IPS-18c (cell line): ENCODE data around the gene HEPACAM.
"Not testable (repeated sequence)": the region's sequence is repeated elsewhere in the genome, so short reads cannot be mapped to it uniquely, and the experiment has no call there.

Source experiments
- H3K4me3 ChIP-seq: 2 replicates; pipeline ENCODE4 v1.7.0; 2013; ENCODE audit warnings: low read depth, mild to moderate bottlenecking, low read length, moderate library complexity; ENCODE audit not compliant: insufficient read depth
- H3K9me3 ChIP-seq: one replicate; pipeline ENCODE4 v1.6.1; 2013; ENCODE audit warnings: mild to moderate bottlenecking, low read length, moderate library complexity; ENCODE audit not compliant: control insufficient read depth, insufficient read depth

Gene HEPACAM

GRCh38 chr11:124935548-124936514 lies at the start of gene HEPACAM:
Gene HEPACAM (minus strand): TSS chr11:124936047. CDS start chr11:124936006, 41 bp downstream.
- H3K9me3 ChIP-seq, result no peaks in the 10 kb centered on the region
- H3K4me3 ChIP-seq, result no peak within 1 kb of the TSS

- Histone ChIP-seq H3K9me3 (no peaks in the 10 kb centered on the region), H3K4me3 (no peak overlapping the region)
Observed at GRCh38 chr11:124984512-124984854, 48.6 kb upstream of the HEPACAM start.

DNA sequence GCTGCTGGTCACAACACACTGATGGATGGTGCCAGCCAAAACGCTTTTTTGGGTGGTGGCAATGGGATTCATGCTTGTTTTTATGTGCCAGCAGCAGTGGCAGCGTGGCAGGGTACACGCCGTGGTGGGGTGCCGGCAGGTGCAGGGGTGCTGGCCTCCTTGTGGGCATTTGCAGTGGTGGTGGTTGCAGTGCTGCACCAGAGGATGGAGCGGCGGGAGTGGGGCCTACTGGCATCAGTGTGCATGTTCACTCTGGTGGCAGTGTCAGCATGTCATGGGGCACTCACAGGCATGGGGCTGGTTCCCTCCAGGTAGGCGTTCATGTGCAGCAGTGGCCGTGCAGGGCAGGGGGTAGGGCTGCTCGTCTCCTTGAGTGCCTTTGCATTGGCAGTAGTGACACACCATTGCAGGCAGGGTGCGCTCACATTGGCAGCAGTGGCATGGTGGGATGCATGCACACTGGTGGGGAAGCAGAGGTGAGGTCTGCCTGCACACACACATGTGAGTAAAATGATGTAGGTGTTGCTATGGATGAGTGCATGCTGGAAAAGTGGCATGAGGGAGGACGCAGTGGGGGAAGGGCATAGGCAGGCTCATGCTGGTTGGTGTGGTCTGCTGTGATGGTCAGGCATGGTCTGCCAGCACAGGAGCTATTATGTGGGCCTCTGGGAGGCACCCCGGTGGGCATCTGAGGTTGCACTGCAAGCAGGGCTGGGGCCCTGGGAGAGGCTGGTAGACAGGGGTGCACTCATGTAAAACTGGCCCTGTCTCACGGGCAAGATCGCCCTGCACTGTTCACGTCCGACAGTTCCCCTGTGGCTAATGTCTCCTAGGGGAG lies 48.0 kb upstream of the HEPACAM start:
- no peak overlapping the region for H3K4me3 ChIP-seq
- H3K9me3 ChIP-seq, result no peaks in the 10 kb centered on the region

GRCh38 chr11:124982043-124982442 lies 46.2 kb upstream of the HEPACAM start:
- H3K4me3 ChIP-seq, result no peak overlapping the region

GRCh38 chr11:124978316-124978715 lies 42.5 kb upstream of the HEPACAM start:
- Histone ChIP-seq H3K4me3 (no peak overlapping the region), H3K9me3 (no peaks in the 10 kb centered on the region)

More at GRCh38 chr11:124982043-124982442, 46.2 kb upstream of the HEPACAM start:
- H3K9me3 ChIP-seq, result no peaks in the 10 kb centered on the region

DNA sequence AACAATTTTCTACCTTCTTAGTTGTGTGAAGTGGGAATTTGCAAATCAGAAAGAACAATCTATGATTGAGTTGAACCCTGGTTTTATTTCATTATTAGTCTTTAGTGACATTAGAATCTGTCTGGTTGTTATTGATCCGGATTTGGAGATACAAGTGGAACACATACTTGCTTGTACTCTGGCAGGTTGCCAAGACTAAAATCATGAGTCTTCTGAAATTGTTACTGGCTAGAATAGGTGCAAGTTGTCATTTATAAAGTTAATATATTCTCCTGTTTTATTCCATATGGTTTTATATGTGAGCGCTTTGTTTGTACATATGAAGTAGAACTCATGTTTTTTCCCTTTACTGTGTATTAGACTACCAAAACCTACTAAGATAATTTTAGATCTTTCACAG lies 41.2 kb upstream of the HEPACAM start:
- H3K9me3 ChIP-seq, result no peaks in the 10 kb centered on the region
- H3K4me3 ChIP-seq, result no peak overlapping the region

- H3K4me3 ChIP-seq, result no peak overlapping the region
Observed at GRCh38 chr11:124976531-124976930, 40.7 kb upstream of the HEPACAM start.

DNA sequence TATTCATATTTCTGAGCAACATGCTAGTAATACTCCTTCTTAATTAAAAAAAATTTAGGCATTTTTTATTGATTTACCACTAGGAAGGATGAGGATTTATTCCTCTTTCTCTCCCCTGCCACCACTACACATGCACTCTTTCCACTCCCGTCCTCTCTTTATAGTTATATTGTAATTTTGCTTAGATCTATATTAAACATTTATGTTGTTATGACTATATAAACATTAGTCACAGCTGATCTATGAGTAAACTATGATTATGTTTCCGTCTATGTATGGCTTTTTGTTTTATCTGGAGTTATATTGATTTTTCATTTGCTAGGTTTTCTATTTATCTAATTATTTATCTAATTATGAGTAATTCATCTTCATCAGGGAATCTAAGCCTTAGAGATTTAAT lies 36.0 kb upstream of the HEPACAM start:
- Histone ChIP-seq H3K4me3 (no peak overlapping the region), H3K9me3 (no peaks in the 10 kb centered on the region)

More at GRCh38 chr11:124976531-124976930, 40.7 kb upstream of the HEPACAM start:
- H3K9me3 ChIP-seq, result no peaks in the 10 kb centered on the region

DNA sequence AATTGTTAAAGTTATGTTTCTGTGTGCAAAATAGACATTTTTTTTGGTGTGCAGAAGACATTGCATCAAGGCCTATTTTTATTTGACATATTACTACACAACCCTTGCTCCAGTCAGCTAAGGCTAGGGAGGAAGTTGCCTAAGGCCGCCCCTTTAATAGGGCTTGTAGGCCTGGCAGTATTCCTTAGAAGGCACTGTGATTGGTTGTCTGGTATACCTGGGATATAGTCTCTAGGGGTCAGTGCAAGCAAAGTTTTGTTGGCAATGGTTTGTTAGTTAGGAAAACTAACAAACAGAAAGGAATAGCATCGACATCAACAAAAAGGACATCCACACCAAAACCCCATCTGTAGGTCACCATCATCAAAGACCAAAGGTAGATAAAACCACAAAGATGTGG lies 35.1 kb upstream of the HEPACAM start:
- no peak overlapping the region for H3K4me3 ChIP-seq
- H3K9me3 ChIP-seq, result no peaks in the 10 kb centered on the region

DNA sequence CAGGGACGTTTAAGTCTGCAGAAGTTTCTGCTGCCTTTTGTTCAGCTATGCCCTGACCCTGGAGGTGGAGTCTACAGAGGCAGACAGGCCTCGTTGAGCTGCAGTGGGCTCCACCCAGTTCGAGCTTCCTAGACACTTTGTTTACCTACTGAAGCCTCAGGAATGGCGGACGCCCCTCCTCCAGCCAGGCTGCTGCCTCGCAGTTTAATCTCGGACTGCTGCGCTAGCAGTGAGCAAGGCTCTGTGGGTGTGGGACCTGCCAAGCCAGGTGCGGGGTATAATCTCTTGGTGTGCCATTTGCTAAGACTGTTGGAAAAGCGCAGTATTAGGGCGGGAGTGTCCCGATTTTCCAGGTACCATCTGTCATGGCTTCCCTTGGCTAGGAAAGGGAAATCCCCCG lies 32.4 kb upstream of the HEPACAM start:
- H3K4me3 ChIP-seq, H3K9me3 ChIP-seq: not testable (repeated sequence)

DNA sequence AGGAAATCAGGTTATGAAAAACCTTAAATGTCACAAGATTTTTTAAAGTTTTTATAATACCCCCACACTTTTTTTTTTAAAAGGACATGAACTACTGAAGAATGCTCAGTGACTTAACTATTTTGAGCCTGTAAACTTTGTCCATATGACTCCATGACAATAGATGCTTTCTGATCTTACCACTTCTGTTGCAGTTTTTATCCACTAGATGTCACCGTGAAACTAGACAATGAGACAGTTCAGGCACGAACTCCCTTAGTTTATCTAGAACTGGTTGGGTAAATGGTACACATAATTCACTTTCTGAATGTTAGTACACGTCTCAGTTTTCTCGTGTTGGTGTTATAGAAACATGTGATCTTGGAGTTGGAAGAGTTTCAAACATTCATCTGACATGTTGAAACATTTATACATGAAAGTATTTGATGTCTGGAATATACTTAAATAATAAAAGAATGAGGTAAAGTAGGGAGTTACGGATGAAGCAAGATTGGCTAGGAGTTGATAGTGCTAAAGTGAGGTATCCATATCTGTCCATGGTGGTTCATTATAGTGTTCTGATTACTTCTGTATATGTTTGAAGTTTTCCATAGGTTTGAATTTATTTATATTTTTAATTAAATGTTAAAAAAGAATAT lies 26.2 kb upstream of the HEPACAM start:
- Histone ChIP-seq H3K4me3 (no peak overlapping the region), H3K9me3 (no peaks in the 10 kb centered on the region)

DNA sequence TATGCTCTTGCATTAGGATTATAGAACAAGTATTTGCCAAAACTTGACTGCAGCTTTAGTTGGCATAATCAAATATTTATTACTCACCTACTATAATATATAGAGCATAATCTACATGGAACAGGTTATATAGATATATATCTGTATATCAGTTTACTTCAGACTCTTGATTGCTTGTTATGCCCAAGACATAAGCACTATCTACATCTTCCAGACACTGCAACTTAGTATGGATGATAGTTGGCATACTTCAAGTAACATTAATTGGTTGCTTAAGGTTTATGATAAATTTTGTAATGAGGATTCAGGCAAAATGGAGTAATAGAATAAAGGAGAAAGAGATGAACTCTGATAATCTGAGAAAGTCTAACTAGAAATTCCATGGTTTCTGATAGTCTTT lies 19.2 kb upstream of the HEPACAM start:
- Histone ChIP-seq H3K4me3 (no peak overlapping the region), H3K9me3 (no peaks in the 10 kb centered on the region)

GRCh38 chr11:124954590-124954955 lies 18.7 kb upstream of the HEPACAM start:
- Histone ChIP-seq H3K4me3 (peak overlapping the region; percentile 88), H3K9me3 (no peaks in the 10 kb centered on the region)

- H3K9me3 ChIP-seq, result peaks cover 2% of the 10 kb centered on the region
- H3K4me3 ChIP-seq, result peak within 1 kb of the TSS; percentile 88
Observed at GRCh38 chr11:124953753-124954589, 18.1 kb upstream of the HEPACAM start, which contains the start of gene CCDC15. Gene CCDC15 (plus strand): TSS chr11:124954202. CDS start chr11:124954733, 531 bp downstream.

GRCh38 chr11:124951341-124951740 lies 15.5 kb upstream of the HEPACAM start:
- Histone ChIP-seq H3K9me3 (peaks cover 2% of the 10 kb centered on the region), H3K4me3 (no peak overlapping the region)

DNA sequence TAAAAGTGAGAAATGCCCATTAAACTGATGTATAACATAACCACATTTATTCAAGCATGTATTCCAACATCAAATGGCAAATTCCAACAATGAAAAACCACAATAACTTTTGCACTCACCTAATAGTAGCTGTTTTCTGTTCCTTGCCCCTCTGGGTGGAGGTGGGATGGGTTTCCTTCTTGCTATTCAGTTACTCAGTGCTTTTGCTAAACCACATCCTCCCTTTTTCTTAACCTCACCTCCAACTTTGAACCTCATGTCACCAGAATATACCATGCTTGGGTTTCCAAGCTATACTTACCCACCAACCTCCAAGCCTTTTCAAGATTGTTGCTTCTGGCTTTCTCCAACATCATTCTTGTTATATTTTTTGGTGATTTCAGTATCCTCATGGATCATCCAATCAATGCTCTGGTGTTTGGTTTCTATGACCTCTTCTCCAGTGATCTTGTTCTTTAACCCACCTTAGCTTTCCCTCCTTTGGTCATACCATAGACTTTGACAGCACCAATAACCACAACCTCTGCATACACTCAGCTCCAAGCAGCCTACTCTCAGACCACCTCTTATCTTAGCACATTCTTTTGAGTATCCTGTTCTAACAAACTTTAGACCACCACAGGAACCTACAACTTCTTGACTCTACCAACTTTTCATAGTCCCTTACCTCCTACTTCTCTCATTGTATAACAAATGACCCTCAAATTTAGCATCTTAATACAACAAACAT lies 14.9 kb upstream of the HEPACAM start:
- peaks cover 2% of the 10 kb centered on the region for H3K9me3 ChIP-seq
- H3K4me3 ChIP-seq, result no peak overlapping the region
